Muscle of arm (tissue), 14 donors: Measurements from ENCODE around the gene BHLHA9. TPM values are rescaled to one million over a fixed set of nuclear protein-coding genes. Genes with fewer than 3 reads are reported as not detected.
A peak's percentile ranks its signal among the peaks of the same experiment; 100 is the strongest.
"Not testable (repeated sequence)": the region's sequence is repeated elsewhere in the genome, so short reads cannot be mapped to it uniquely, and the experiment has no call there.

Experiments used
- DNase-seq: peaks from one replicate; pipeline ENCODE4 v3.0.0-alpha.2; 2013
- long read RNA-seq, 11 donors: transcript quantifications; one replicate each; lab custom pipeline, GENCODE V29; 2026
- polyA plus RNA-seq, 12 donors: library from polyadenylated mRNA; unstranded; fragments of 120-200 nt; gene quantifications; one replicate each; pipeline ENCODE4 v1.2.1, GENCODE V29; 2013; ENCODE audit not compliant: insufficient read length in 12 of 12

Gene BHLHA9
- polyA plus RNA-seq: not detected
- long read RNA-seq, donor 1: 0 reads
- long read RNA-seq, donor 2: 0 reads
- long read RNA-seq, donor 3: 0 reads
- long read RNA-seq, donor 4: 0 reads
- long read RNA-seq, donor 5: 0 reads
- long read RNA-seq, donor 6: 0 reads
- long read RNA-seq, donor 7: 0 reads
- long read RNA-seq, donor 8: 0 reads
- long read RNA-seq, donor 9: 0 reads
- long read RNA-seq, donor 10: 0 reads
- long read RNA-seq, donor 11: 0 reads

DNA sequence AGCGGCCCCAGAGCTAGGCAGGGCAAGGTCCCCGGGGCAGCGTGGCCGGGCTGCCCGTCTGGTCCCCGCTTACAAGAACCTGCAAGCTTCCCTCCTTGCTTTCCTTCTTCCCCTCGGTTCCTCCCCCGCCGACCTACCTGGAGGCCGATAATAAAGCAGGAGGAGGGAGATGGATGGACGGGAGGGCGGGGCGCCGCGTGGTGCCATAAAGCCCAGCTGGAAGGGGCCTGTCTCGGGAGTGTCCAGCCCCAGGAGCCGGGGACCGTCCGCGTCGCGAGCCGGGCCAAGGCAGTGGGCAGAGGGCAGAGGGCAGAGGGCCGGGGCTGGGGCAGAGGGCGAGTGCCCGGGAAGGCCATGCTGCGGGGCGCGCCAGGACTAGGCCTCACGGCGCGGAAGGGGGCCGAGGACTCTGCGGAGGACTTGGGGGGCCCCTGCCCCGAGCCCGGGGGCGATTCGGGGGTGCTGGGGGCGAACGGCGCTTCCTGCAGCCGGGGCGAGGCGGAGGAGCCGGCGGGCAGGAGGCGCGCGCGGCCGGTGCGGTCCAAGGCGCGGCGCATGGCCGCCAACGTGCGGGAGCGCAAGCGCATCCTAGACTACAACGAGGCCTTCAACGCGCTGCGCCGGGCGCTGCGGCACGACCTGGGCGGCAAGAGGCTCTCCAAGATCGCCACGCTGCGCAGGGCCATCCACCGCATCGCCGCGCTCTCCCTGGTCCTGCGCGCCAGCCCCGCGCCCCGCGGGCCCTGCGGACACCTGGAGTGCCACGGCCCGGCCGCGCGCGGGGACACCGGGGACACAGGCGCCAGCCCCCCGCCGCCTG, at the start of gene BHLHA9:
Gene BHLHA9 (plus strand): TSS at position 235 of the 820 bp plus-strand sequence. CDS start 120 bp downstream, at position 355.
- no peak for DNase-seq

DNA sequence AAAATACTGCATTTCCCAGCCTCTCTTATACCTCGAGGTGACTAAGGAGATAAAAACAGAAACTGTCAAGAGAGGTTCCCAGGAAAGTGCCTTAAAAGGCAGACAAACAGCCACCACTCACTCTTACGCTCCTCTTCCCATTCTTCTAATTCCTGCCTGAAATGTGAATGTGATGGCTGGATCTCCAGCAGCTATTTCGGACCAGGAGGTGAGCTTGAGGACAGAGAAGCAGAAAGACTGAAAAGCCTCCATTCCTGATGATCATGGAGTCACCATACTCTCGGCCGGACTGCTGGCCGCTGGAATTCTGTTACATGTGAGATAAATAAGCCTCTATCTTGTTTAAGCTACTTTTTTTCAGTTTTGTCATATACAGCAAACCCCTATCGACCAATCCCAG, 49.0 kb upstream of the BHLHA9 start:
- no peak for DNase-seq

DNA sequence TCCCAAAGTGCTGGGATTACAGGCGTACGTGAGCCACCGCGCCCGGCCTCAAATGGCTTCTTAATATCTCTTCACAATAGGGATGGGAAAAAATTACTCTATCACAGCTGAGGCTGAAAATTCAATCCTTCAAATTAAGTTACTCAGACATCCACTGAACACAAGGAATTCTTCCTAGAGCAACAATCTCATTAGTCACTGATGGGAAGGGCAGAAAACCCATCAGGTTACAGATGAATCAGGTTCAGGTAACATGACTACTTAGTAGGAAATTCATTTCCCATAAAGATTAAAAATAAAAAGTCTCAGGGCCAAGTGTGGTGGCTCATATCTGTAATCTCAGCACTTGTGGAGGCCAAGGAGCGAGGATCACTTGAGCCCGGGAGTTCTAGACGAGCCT, 47.9 kb upstream of the BHLHA9 start:
- no peak for DNase-seq

DNA sequence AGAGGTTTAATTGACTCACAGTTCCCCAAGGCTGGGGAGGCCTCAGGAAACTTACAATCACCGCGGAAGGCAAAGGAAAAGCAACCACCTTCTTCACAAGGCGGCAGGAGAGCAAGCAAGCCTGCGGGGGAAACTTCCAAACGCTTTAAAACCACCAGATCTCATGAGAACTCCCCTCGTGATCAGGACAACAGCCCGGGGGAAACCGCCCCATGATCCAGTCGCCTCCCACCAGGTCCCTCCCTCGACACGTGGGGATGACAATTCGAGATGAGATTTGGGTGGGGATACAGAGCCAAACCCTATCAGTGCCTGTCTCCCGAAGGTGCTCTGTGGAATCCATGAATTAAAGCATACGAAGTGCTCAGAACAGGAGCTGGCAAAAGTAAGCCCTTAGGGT, 46.6 kb upstream of the BHLHA9 start:
- no peak for DNase-seq

DNA sequence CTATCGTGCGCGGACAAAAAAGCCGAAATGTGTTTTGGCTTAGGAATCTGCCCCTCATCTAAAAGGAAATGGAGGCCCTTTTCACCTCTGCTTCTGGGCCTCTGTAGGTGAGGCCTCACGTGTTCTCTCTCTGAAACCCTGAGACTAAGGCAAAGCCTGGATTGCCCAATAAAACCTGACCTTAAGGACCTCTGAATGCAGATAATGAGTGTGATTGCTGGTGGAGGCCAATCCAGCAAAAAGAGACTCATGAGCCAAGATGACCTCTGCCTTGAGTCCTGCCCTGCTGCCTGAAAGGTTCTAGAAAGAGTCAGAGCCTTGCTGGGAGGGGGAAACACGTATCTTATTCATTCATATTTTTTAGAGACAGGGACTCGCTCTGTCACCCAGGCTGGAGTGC, 45.9 kb upstream of the BHLHA9 start:
- no peak for DNase-seq

DNA sequence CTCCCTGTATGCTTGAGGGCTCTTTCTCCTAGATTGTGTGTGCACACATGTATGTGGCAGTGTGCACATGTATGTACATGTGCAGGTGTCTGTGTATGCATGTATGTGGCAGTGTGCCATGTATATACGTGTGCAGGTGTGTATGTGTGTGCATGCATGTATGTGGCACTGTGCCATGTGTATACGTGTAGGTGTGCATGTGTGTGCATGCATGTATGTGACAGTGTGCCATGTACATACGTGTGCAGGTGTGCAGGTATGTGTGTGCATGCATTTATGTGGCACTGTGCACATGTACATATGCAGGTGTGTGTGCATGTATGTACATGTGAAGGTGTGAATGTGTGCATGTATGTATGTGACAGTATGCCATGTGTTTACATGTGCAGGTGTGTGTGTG, 43.9 kb upstream of the BHLHA9 start:
- DNase-seq: no peak

DNA sequence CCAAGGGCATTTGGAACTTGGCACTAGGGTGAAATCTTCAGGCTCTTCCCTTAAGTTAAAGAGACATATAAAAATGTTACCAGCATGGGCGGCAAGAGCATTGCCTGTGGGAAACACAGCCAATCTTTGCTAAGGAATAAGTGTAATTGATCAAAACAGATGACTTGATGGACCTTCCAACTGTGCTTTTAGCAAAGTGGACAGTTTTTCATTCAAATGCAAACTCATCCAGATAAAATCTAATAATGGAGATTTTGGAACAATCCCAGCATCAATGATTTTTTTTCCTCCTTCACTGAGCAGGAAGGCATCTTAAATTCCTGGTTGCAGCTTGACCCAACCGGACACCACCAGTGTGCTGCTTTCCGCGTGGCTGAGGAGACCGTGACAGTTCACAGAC, 42.9 kb upstream of the BHLHA9 start:
- DNase-seq: no peak

DNA sequence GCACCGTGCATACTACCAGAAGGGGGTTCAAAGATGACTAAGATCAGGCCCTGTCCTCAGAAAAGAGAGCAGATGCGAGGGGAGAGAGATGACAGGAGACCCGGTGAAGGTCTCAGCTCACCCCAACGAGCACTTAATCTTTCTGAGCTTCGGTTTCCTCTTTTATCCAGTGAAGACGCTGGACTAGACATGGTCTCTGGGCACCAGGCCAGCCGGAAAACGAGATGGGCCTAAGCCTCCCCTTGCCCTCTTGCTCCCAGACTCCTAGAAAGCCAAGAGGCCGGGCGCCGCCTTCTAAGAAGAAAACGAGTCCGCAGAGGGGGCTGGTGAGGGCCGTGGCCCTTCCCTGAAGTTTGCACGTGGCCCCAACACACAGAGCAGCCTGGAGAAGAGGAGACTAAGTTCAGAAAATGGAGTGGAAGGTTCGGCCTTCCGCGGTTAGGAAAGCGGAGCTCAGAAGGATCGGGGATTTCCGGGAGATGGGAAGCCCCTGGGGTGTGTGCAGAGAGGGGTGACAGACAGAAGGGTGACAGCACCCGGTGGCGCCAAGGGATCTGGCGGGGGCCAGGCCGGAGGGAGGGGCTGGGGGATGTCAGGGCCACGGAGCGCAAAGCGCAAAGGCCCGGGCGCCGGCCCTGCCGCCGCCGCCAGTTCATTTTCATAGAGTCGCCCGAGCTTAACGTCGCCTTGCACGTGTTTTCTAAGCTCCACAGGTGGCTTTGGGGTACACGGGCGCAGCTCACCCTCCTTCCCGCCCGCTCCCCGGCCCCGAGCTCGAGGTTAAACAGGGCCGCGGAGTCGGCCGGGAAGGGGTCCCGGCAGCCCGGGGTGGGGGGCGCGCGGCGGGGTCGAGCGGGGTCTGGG, 42.1 kb upstream of the BHLHA9 start:
- DNase-seq: no peak

DNA sequence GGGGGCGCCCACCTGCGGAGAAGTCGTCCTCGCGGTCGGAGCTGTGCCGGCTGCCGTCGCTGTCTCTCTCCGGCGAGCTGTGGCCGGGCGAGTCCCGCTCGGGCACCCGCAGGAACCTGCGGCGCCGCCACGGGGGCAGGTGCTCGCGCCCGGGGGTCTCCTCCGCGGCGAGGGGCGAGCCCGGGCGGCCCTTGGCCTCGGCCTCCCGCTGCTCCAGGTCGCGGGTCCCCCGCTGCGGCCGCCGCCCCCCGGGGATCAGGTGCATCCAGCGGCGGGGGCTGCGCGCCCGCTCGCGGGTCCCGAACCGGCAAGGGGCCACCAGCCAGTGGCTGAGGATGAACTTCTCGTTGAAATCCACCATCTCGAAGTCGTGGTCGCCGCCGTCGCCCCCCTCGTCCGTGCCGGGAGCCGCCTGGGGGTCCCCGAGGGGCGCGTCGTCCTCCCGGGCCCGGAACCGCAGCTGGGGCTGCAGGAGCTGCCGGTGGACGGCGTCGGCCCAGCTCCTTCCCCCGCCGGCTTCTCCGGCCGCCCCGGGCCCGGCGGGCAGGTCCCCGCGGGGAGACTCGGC, 41.4 kb upstream of the BHLHA9 start:
- no peak for DNase-seq

DNA sequence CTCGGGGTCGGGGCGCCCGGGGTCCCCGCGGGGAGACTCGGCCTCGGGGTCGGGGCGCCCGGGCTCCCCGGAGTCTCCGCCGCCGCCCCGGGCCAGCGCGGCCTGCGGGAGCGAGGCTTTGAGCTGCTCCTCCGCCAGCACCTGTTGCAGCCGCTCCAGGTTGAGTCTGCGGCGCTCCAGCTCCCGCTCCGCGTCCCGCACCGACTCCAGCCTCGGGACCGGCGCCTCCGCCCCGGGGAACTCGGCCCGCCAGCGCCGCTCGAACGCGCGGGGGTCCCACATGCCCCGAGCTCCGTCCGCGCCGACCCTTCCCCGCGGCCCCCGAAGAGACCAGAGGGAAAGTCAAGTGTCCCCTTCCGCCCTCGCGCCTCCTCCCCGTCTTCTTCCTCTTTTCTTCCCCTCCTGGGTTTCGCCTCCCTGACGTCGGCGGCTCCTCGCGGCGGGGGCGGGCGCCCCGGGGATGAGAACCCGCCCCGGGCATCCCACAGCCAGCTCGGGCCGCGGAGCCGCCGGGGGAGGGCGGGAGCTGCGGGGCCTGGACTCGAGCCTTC, 40.8 kb upstream of the BHLHA9 start:
- DNase-seq: no peak

DNA sequence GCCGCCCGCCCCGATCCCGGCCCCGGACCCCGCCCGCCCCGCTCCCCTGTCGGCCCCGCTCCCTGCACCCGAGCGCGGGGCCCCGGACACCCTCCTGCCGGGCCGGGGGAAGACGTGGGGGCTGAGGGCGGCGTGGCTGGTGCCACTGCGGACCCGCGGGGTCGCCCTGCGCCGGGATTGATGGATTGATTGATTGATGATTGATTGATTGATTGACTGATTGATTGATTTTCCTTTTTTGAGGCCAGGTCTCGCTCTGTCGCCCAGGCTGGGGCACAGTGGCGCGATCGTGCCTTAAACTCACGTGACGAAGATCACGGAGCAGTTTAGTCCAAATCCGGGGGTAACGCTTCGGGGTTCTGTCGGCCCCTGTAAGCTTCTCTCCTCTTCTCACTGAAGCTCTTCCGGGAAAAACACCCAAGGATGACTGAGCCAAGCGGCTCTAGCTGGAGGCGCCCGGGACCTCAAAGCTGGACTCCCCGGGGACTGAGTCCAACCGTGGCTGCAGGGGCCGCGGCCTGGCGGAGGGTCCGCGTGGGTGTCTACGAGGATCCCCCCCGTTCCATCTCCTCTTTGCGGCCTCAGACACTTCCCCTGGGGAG, 40.2 kb upstream of the BHLHA9 start:
- no peak for DNase-seq

DNA sequence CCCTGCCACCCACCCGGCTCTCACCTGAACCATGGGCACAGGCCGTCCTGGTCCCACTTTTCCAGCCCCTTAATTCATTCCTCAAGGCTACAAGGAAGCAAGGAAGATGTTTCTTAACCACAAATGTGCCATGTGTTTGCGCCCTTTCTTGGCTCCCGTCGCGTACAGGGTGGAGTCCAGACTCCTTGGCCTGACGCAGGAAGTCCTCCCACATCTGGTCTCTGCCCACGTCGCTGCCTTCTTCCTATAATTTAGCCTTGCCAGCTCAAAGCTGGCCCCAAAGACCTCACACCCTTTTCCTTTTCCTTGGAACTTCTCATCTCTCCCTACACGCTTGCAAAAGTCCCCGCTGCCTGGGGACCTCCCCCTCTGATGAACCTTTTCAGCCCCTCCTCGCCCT, 38.8 kb upstream of the BHLHA9 start:
- DNase-seq: no peak

DNA sequence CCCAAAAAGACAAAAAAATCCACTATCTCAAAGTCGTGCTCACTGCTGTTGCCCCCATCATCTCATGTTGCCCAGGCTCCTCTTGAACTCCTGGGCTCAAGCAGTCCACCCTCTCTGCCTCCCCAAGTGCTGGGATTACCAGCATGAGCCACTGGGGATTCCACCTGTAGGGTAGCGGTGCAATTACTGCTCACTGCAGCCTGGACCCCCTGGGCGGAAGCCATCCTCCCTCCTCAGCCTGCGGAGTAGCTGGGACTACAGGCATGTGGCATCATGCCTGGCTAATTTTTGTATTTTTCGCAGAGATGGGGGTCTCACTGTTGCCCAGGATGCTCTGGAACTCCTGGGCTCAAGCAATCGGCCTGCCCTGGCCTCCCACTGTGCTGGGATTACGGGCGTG, 37.9 kb upstream of the BHLHA9 start:
- no peak for DNase-seq

DNA sequence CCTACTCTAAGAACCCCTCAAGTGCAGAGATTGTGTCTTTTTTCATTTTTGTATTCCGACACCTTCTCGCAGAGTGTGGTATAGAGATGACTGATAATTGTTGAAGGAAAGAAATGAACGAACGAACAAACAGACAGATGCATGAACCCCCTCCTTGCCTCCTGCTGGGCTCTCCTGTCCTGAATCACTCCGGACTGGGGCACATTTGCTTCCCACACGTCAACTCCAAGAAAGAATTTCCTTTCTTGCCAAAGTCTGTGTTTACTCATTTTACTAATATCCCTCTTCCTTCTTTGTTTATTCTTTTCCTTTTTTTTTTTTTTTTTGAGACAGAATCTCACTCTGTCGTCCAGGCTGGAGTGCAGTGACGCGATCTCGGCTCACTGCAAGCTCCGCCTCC, 37.5 kb upstream of the BHLHA9 start:
- no peak for DNase-seq

DNA sequence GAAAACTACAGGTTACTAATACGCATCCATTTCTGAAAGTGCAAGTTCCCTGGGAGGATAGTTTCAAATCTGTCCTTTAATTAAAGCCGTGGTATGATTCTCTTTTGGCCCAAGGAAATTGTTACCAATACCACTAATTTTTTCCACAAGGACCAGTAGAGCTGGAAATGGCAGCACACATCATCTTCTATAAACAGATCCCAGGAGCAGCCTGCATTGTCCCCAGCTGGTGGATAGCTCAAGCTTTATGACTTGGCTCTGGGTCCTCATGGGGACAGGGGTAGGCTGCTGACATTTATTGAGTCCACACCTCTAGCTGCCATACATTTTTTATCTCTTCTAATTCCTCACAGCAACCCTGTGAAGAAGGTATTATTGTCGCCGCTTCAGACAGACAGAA, 35.8 kb upstream of the BHLHA9 start:
- DNase-seq: no peak

DNA sequence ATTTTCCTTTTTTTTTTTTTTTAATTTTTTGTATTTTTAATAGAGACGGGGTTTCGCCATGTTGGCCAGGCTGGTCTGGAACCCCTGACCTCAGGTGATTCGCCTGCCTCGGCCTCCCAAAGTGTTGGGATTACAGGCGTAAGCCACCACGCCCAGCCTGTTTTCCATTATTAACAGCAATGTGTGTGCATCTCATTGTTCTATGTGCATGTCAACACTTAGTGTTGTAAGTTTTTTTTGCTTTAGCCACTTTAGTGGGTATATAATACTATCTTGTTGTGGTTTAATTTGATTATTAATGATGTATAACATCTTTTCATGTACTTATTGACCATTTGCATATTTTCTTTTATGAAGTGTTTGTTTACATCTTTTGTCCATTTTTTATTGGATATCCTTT, 32.8 kb upstream of the BHLHA9 start:
- no peak for DNase-seq

DNA sequence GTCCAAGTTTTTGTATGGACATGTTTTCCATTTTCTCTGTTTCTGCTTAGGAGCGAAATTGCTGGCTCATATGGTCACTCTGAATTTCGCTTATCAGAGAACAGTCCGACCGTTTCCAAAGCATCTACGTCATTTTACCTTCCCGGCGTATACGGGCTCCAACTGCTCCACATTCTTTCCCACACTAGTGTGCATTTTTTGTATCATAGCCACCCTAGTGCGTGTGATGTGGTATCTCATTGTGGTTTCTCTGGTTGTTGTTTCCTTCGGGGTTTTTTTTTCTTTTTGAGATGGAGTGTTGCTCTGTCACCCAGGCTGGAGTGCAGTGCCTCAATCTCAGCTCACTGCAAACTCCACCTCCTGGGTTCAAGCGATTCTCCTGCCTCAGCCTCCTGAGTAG, 31.0 kb upstream of the BHLHA9 start:
- no peak for DNase-seq

DNA sequence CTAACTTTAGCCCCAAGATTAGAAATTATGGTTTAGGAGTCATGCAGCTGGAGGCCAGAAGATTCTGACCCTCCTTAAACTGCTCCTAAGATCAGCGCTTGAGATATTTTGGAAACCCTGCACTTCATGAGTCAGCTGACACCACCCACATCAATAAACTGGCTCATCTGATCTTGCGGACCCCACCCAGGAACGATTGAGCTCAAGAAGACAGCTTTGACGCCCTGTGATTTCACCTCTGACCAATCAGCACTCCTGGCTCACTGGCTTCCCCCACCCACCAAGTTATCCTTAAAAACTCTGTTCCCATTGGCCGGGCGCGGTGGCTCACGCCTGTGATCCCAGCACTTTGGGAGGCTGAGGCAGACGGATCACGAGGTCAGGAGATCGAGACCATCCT, 29.8 kb upstream of the BHLHA9 start:
- DNase-seq: not testable (repeated sequence)

DNA sequence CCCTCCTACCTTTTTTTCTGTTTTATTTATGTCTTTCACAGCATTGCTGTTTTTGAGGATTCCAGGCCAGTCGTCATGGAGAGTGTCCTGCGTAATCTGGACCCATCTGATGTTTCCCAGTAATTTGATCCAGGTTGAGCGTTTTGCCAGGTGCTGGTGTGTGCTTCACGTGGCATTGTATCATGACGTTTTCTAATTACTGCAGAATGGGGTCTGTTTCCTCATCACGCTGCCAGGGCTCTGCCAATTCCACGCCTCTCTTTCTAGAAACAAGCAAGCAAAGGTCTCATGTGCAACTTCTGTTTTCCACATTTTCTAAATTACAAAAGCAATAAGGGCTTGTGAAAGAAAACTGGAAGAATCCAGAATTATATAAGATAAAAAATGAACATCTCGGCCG, 28.3 kb upstream of the BHLHA9 start:
- DNase-seq: peak; percentile 84

DNA sequence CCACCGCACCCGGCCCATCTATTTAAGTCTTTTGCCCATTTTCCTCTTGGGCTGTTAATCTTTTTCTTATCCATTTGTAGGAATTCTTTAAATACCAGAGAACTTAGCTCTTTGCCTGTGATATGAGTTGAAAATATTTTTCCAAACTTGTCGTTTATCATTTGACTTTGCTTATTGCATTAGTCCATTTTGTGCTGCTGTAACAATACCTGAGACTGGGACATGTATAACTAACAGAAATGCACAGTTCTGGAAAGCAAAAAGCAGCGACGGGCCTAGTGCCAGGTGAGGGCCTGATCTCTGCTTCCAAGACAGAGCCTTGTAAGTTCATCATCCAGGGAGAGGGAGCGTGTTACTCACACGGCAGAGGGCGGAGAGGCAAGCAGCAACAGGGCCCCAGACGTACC, 25.6 kb upstream of the BHLHA9 start:
- DNase-seq: peak; percentile 68

DNA sequence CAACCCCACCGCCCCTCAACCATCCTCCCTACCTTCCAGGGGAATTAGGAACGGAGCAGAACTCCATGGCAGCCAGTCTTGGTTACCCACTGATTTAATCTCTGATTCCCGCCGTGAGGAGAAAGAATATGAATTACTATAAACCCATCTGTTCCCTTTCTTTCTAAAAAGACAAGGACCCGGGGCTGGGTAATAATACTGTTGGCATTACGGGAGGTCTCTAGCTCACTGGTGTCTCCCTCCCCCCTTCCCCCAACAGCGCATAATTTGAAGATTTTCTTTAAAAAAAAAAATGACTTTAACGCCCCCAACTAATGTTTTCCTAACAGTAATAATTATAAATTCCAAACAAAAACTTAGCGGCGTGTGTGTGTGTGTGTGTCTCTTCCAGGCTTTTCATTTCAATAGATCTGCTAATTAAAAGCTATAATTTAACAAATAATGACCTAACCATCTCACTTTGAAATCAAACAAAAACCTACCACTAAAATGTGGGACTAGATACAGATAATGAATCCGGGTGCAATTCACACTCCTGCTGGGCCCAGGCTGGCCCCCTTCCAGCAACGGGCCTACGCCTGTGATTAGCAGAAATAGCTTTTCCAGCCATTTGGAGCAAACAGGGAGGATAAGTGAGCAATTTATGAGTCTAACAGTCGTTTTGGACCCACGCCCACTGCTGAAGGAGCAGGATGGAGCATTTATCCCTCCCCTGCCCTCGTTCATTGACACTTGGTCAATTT, 18.2 kb upstream of the BHLHA9 start:
- DNase-seq: peak; percentile 67
